Measurements from ENCODE around the gene UBE2QL1.

Gene UBE2QL1

GRCh38 chr5:6478793-6479192, 30.1 kb downstream of the UBE2QL1 start:
- no peak overlapping the region for H3K4me3 ChIP-seq (ENCODE audit: low read depth, low read length)
- no peak for TF ChIP-seq CTCF (IDR thresholded peaks at IDR 0.05; ENCODE audit: low read depth, low read length)

GRCh38 chr5:6480133-6481051, 31.7 kb downstream of the UBE2QL1 start:
- TF ChIP-seq CTCF (IDR thresholded peaks at IDR 0.05; ENCODE audit: low read depth, low read length), result no peak
- no peak overlapping the region for H3K4me3 ChIP-seq (ENCODE audit: low read depth, low read length)

- H3K4me3 ChIP-seq (ENCODE audit: low read depth, low read length), result no peak overlapping the region
- no peak for TF ChIP-seq CTCF (IDR thresholded peaks at IDR 0.05; ENCODE audit: low read depth, low read length)
Measured at GRCh38 chr5:6482735-6483134, 34.1 kb downstream of the UBE2QL1 start.

GRCh38 chr5:6483880-6484382, 35.3 kb downstream of the UBE2QL1 start:
- TF ChIP-seq CTCF (IDR thresholded peaks at IDR 0.05; ENCODE audit: low read depth, low read length), result no peak
- no peak overlapping the region for H3K4me3 ChIP-seq (ENCODE audit: low read depth, low read length)

GRCh38 chr5:6484446-6484845, 35.8 kb downstream of the UBE2QL1 start:
- no peak for TF ChIP-seq CTCF (IDR thresholded peaks at IDR 0.05; ENCODE audit: low read depth, low read length)
- H3K4me3 ChIP-seq (ENCODE audit: low read depth, low read length), result no peak overlapping the region

GRCh38 chr5:6484899-6485298, 36.2 kb downstream of the UBE2QL1 start:
- TF ChIP-seq CTCF (IDR thresholded peaks at IDR 0.05; ENCODE audit: low read depth, low read length), result no peak

GRCh38 chr5:6485441-6485840, 36.8 kb downstream of the UBE2QL1 start:
- no peak overlapping the region for H3K4me3 ChIP-seq (ENCODE audit: low read depth, low read length)
- TF ChIP-seq CTCF (IDR thresholded peaks at IDR 0.05; ENCODE audit: low read depth, low read length), result no peak

More at GRCh38 chr5:6484899-6485298, 36.2 kb downstream of the UBE2QL1 start:
- H3K4me3 ChIP-seq (ENCODE audit: low read depth, low read length), result no peak overlapping the region
